Breast epithelium (tissue), 4 donors: ENCODE results near the gene CCDC33. TPM values are rescaled to one million over a fixed set of nuclear protein-coding genes. Genes with fewer than 3 reads are reported as not detected.

Source experiments
- DNase-seq, 2 donors: peaks; one replicate each; pipeline ENCODE4 v3.0.0-alpha.2; 2019; ENCODE audit warnings: low spot score in 2 of 2
- H3K27ac ChIP-seq, 2 donors: fragments of 200-600 bp; sonication (generic) in 1 of 2; one replicate each; pipeline ENCODE4 v1.5.1; 2016 to 2019; ENCODE audit warnings: mild to moderate bottlenecking in 1 of 2
- H3K27me3 ChIP-seq, 2 donors: fragments of 200-600 bp; sonication (generic) in 1 of 2; one replicate each; pipeline versions ENCODE4 v1.5.1 to v1.6.0; 2017 to 2019; ENCODE audit warnings: control low read depth in 1 of 2, mild to moderate bottlenecking in 1 of 2
- H3K36me3 ChIP-seq: fragments of 200-600 bp; one replicate; pipeline ENCODE4 v1.5.1; 2019
- H3K4me1 ChIP-seq, 2 donors: fragments of 200-600 bp; sonication (generic); one replicate each; pipeline ENCODE4 v1.5.1; 2016 to 2019; ENCODE audit warnings: control low read depth in 1 of 2
- H3K4me3 ChIP-seq, 3 donors: fragments of 200-600 bp; sonication (generic); 1 replicate in 2 of 3; 2 replicates in 1 of 3; pipeline ENCODE4 v1.5.1; 2016 to 2019; ENCODE audit warnings: mild to moderate bottlenecking in 3 of 3, moderate library complexity in 2 of 3
- H3K9me3 ChIP-seq, 2 donors: fragments of 200-600 bp; sonication (generic) in 1 of 2; one replicate each; pipeline ENCODE4 v1.5.1; 2016 to 2019; ENCODE audit warnings: control low read depth in 1 of 2
- POLR2A ChIP-seq: fragments of 450-650 bp; IDR thresholded peaks from one replicate; pipeline ENCODE4 v1.6.1; 2016; ENCODE audit warnings: antibody characterized with exemption, mild to moderate bottlenecking, moderate library complexity
- POLR2AphosphoS5 ChIP-seq, 3 donors: sonication (generic); formaldehyde crosslinking; IDR thresholded peaks; one replicate each; pipeline ENCODE4 v1.6.1; 2017; ENCODE audit warnings: antibody characterized with exemption in 3 of 3
- intact Hi-C: fragments of 100-400 bp; cut with DNase I; formaldehyde crosslinking; loops from one replicate; pipeline ENCODE4 v1.15.1; 2023; ENCODE audit warnings: low total_unique reads
- total RNA-seq, 3 donors: library from RNA; depleted of rRNA; stranded (reverse); fragments of >200 nt; gene quantifications; one replicate each; pipeline ENCODE4 v1.1.0, GENCODE V29; 2016
- TF ChIP-seq, protein P1 (sequence below), 3 donors: fragments of 450-650 bp; IDR thresholded peaks; one replicate each; pipeline ENCODE4 v1.5.1; 2016 to 2017; ENCODE audit warnings: antibody characterized with exemption in 3 of 3, mild to moderate bottlenecking in 3 of 3, moderate library complexity in 3 of 3

Gene CCDC33
- total RNA-seq, 3 donors from 2014 or later, result 0.33 TPM; not detected in 2

GRCh38 chr15:74316141-74316540 lies 80.0 kb downstream of the CCDC33 start:
- Histone ChIP-seq H3K4me3 (no peak overlapping the region), H3K27ac (peak overlapping the region in 1 of 2 donors; percentile 38), H3K36me3 (no peaks in the 10 kb centered on the region), H3K9me3 (no peaks in the 10 kb centered on the region), H3K27me3 (no peaks in the 10 kb centered on the region), H3K4me1 (peaks cover 0 to 4% of the 10 kb centered on the region in 2 donors)
- no peak for DNase-seq
- TF ChIP-seq POLR2AphosphoS5 (IDR thresholded peaks at IDR 0.05) (no peak), POLR2A (no peak)
- TF ChIP-seq, protein P1, sequence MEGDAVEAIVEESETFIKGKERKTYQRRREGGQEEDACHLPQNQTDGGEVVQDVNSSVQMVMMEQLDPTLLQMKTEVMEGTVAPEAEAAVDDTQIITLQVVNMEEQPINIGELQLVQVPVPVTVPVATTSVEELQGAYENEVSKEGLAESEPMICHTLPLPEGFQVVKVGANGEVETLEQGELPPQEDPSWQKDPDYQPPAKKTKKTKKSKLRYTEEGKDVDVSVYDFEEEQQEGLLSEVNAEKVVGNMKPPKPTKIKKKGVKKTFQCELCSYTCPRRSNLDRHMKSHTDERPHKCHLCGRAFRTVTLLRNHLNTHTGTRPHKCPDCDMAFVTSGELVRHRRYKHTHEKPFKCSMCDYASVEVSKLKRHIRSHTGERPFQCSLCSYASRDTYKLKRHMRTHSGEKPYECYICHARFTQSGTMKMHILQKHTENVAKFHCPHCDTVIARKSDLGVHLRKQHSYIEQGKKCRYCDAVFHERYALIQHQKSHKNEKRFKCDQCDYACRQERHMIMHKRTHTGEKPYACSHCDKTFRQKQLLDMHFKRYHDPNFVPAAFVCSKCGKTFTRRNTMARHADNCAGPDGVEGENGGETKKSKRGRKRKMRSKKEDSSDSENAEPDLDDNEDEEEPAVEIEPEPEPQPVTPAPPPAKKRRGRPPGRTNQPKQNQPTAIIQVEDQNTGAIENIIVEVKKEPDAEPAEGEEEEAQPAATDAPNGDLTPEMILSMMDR (IDR thresholded peaks at IDR 0.05), result no peak
- intact Hi-C loops, result no loop called here

- no peaks in the 10 kb centered on the region for H3K27me3 ChIP-seq
- H3K4me3 ChIP-seq, result no peak overlapping the region
- H3K4me1 ChIP-seq, result peaks cover 0 to 4% of the 10 kb centered on the region in 2 donors
- no peaks in the 10 kb centered on the region for H3K36me3 ChIP-seq
- H3K9me3 ChIP-seq, result no peaks in the 10 kb centered on the region
- intact Hi-C loops, result no loop called here
- H3K27ac ChIP-seq, result peak overlapping the region; percentile 77 to 88
- TF ChIP-seq, protein P1 (IDR thresholded peaks at IDR 0.05), result no peak
- TF ChIP-seq POLR2AphosphoS5 (IDR thresholded peaks at IDR 0.05) (peak in 1 of 3 donors; percentile 18), POLR2A (no peak)
- DNase-seq, result peak in 1 of 2 donors; percentile 50
These were observed 81.8 kb downstream of the CCDC33 start for GRCh38 chr15:74317820-74318375.

DNA sequence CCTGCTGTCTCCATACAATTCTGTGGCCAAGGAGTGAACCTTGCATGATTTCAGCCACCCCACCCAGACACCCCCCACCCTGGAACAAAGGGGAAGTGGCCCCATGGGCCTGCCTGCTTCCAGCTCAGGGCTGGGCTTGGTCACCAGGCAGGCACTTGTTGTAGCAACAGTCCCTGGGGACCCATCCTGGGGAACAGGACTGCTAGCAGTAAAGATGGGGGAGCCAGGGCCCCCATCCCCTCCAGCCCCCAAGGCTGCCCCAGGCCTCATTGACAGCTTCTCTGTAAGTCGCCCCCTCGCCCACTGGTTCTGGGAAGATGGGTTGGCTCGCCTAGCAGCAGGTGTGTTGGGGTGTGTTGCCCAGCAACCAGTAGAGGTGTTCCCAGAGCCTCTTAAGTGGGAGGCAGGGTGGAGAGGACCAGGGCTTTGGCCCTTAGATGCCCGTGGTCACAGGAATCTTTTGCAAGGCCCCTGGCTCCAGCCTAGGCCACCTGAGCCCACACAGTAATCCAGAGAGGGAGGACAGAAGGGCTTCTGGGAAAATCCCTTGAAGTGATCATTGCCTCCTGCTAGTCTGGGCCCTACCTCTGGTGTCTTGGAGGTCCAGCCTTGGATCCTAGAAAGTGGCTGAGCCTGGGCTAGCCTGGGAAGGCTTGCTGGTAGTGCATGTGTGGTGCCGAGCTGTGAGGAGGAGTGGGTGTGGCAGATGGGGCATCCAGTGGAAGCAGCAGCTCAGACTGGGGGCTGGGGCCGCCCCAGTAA lies 82.4 kb downstream of the CCDC33 start:
- intact Hi-C loops, result no loop called here
- no peaks in the 10 kb centered on the region for H3K27me3 ChIP-seq
- peak overlapping the region; percentile 64 to 88 for H3K27ac ChIP-seq
- H3K4me1 ChIP-seq, result peaks cover 0 to 4% of the 10 kb centered on the region in 2 donors
- TF ChIP-seq POLR2A (no peak), POLR2AphosphoS5 (IDR thresholded peaks at IDR 0.05) (no peak)
- TF ChIP-seq, protein P1 (IDR thresholded peaks at IDR 0.05), result no peak
- H3K4me3 ChIP-seq, result no peak overlapping the region
- H3K36me3 ChIP-seq, result no peaks in the 10 kb centered on the region
- DNase-seq, result no peak
- no peaks in the 10 kb centered on the region for H3K9me3 ChIP-seq

GRCh38 chr15:74319138-74319460 lies 83.0 kb downstream of the CCDC33 start:
- intact Hi-C loops, result no loop called here
- peaks cover 0 to 4% of the 10 kb centered on the region in 2 donors for H3K4me1 ChIP-seq

DNA sequence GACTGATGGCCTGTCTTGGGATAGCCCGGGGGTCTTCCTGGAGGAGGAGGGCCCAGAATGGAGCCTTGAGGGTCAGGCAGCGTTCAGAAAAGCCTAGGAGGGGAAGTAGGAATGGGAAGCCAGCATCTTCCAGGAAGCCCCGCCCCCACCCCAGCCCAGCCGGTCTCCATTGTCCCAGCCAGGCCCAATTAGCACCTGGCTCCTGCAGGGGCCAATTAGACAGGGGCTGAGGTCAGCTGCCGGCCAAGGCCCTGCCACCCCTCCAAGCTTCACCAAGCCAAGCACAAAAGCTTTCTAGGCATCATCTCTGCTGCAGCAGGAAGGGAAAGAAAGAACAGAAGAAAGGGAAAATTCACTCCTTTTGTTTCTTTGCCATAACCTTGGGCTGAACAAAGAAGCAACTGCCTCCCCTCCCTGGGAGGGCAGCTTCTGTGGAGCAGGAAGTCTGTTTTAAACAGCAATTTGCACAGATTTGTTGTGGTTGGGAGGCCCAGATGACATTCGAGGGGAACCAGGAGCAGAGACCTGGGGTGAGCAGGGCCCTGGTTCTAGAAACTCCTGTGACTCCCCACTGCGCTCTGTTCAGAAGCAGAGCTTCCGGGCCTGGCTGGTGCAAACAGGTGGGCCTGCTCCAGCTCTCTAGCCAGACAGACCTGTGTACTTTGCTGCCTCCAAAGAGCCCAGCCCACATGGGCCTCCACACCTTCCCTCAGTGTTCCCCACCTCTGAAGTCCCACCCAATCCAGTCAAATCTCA lies 83.6 kb downstream of the CCDC33 start:
- Histone ChIP-seq H3K27ac (peak overlapping the region; percentile 40 to 88), H3K4me1 (peaks cover 0 to 4% of the 10 kb centered on the region in 2 donors)

More at GRCh38 chr15:74319138-74319460, 83.0 kb downstream of the CCDC33 start:
- no peak for TF ChIP-seq POLR2AphosphoS5 (IDR thresholded peaks at IDR 0.05)
- no peak for DNase-seq
- no peaks in the 10 kb centered on the region for H3K9me3 ChIP-seq
- H3K36me3 ChIP-seq, result no peaks in the 10 kb centered on the region
- H3K27ac ChIP-seq, result peak overlapping the region; percentile 64 to 88
- no peak overlapping the region for H3K4me3 ChIP-seq
- no peaks in the 10 kb centered on the region for H3K27me3 ChIP-seq

More for the DNA sequence above, 83.6 kb downstream of the CCDC33 start:
- Histone ChIP-seq H3K27me3 (no peaks in the 10 kb centered on the region), H3K36me3 (no peaks in the 10 kb centered on the region), H3K4me3 (no peak overlapping the region), H3K9me3 (no peaks in the 10 kb centered on the region)
- intact Hi-C loops, result no loop called here
- TF ChIP-seq POLR2A (no peak), POLR2AphosphoS5 (IDR thresholded peaks at IDR 0.05) (no peak)
- TF ChIP-seq, protein P1 (IDR thresholded peaks at IDR 0.05), result no peak
- DNase-seq, result no peak
